Right lobe of liver (tissue), 4 donors: ENCODE results near the gene COL4A5.
"Not testable (repeated sequence)": the region's sequence is repeated elsewhere in the genome, so short reads cannot be mapped to it uniquely, and the experiment has no call there.

Experiments
- POLR2A ChIP-seq: fragments of 450-650 bp; IDR thresholded peaks from one replicate; pipeline ENCODE4 v1.6.1; 2017; ENCODE audit warnings: antibody characterized with exemption, mild to moderate bottlenecking
- TF ChIP-seq, protein P1 (sequence below), 4 donors: fragments of 200-600 bp in 3 of 4; fragments of 450-650 bp in 1 of 4; IDR thresholded peaks; one replicate each; pipeline versions ENCODE4 v1.5.1 to v1.8.0; 2016 to 2022; ENCODE audit warnings: antibody characterized with exemption in 4 of 4, mild to moderate bottlenecking in 2 of 4
- donor health status: DM: no; HTN: no; CAD: no.
- donor health status: DM: no; HTN: no; CAD: no.
- donor health status: DM: no; HTN: yes; CAD: no.

GRCh38 chrX:108390976-108391717, 48.5 kb upstream of the COL4A5 start:
- TF ChIP-seq, protein P1, sequence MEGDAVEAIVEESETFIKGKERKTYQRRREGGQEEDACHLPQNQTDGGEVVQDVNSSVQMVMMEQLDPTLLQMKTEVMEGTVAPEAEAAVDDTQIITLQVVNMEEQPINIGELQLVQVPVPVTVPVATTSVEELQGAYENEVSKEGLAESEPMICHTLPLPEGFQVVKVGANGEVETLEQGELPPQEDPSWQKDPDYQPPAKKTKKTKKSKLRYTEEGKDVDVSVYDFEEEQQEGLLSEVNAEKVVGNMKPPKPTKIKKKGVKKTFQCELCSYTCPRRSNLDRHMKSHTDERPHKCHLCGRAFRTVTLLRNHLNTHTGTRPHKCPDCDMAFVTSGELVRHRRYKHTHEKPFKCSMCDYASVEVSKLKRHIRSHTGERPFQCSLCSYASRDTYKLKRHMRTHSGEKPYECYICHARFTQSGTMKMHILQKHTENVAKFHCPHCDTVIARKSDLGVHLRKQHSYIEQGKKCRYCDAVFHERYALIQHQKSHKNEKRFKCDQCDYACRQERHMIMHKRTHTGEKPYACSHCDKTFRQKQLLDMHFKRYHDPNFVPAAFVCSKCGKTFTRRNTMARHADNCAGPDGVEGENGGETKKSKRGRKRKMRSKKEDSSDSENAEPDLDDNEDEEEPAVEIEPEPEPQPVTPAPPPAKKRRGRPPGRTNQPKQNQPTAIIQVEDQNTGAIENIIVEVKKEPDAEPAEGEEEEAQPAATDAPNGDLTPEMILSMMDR (IDR thresholded peaks at IDR 0.05) = not testable (repeated sequence)
- TF ChIP-seq POLR2A = not testable (repeated sequence)
